ELR (cell line): Measurements from ENCODE around the gene SERPINA7.
"Not testable (repeated sequence)": the region's sequence is repeated elsewhere in the genome, so short reads cannot be mapped to it uniquely, and the experiment has no call there.

Experiments used
- DNase-seq: peaks from one replicate; pipeline ENCODE4 v3.0.0-alpha.2; 2015; ENCODE audit warnings: low read depth

The SERPINA7 gene

GRCh38 chrX:106038625-106039024, at the start of gene SERPINA7:
TSS of gene SERPINA7 (minus strand) at chrX:106038727. CDS start at chrX:106037058, 1,669 bp downstream.
- no peak for DNase-seq

- no peak for DNase-seq
Measured at GRCh38 chrX:106069048-106069447, 30.5 kb upstream of the SERPINA7 start.

GRCh38 chrX:106050054-106050453, 11.5 kb upstream of the SERPINA7 start:
- DNase-seq, result no peak

- DNase-seq, result no peak
Measured at GRCh38 chrX:106042296-106042695, 3.8 kb upstream of the SERPINA7 start.

GRCh38 chrX:106040861-106041260, 2.3 kb upstream of the SERPINA7 start:
- no peak for DNase-seq

GRCh38 chrX:106039920-106040319, 1.4 kb upstream of the SERPINA7 start:
- DNase-seq, result no peak

GRCh38 chrX:106037835-106038473, 573 bp downstream of the SERPINA7 start:
- DNase-seq, result no peak

- no peak for DNase-seq
Measured at GRCh38 chrX:106036716-106037115, 1.8 kb downstream of the SERPINA7 start.

GRCh38 chrX:106035064-106035463, 3.5 kb downstream of the SERPINA7 start:
- DNase-seq, result no peak

- DNase-seq, result no peak
Measured at GRCh38 chrX:106023947-106024346, 14.6 kb downstream of the SERPINA7 start.

- DNase-seq, result no peak
Measured at GRCh38 chrX:106022238-106022637, 16.3 kb downstream of the SERPINA7 start.

GRCh38 chrX:106014119-106014775, 24.3 kb downstream of the SERPINA7 start:
- no peak for DNase-seq

GRCh38 chrX:106009145-106009544, 29.4 kb downstream of the SERPINA7 start:
- no peak for DNase-seq

GRCh38 chrX:106007815-106008214, 30.7 kb downstream of the SERPINA7 start:
- no peak for DNase-seq

GRCh38 chrX:106005684-106006083, 32.8 kb downstream of the SERPINA7 start:
- no peak for DNase-seq

- DNase-seq, result not testable (repeated sequence)
Measured at GRCh38 chrX:106000609-106001008, 37.9 kb downstream of the SERPINA7 start.

- DNase-seq, result no peak
Measured at GRCh38 chrX:106000203-106000602, 38.3 kb downstream of the SERPINA7 start.

GRCh38 chrX:105999294-105999693, 39.2 kb downstream of the SERPINA7 start:
- DNase-seq, result no peak

GRCh38 chrX:105988487-105988886, 50.0 kb downstream of the SERPINA7 start:
- DNase-seq, result not testable (repeated sequence)
